ENCODE data around the gene ARL6IP6. TPM values are rescaled to one million over a fixed set of nuclear protein-coding genes. Genes with fewer than 3 reads are reported as not detected.

Gene ARL6IP6
- total RNA-seq, 1 donor, result 12.1 TPM

- no peak for DNase-seq (ENCODE audit: low read depth in 2 of 3, low spot score in 2 of 3)
Measured at GRCh38 chr2:152791979-152792378, 73.6 kb downstream of the ARL6IP6 start.

- DNase-seq (ENCODE audit: low read depth in 2 of 3, low spot score in 2 of 3), result no peak
Measured at GRCh38 chr2:152792974-152793373, 74.6 kb downstream of the ARL6IP6 start.

- no peak for DNase-seq (ENCODE audit: low read depth in 2 of 3, low spot score in 2 of 3)
Measured at GRCh38 chr2:152796941-152797340, 78.5 kb downstream of the ARL6IP6 start.

- no peak for DNase-seq (ENCODE audit: low read depth in 2 of 3, low spot score in 2 of 3)
Measured at GRCh38 chr2:152804687-152805408, 86.4 kb downstream of the ARL6IP6 start.

- DNase-seq (ENCODE audit: low read depth in 2 of 3, low spot score in 2 of 3), result no peak
Measured at GRCh38 chr2:152811916-152812315, 93.5 kb downstream of the ARL6IP6 start.

Other genes with a start within 250 kb of the ARL6IP6 start
- gene PRPF40A, start 1.2 kb upstream of the ARL6IP6 start, total RNA-seq, result 152 TPM

Measured in hematopoietic multipotent progenitor cell (in vitro differentiated cells).